ENCODE results near the gene ARHGAP4.

DNA sequence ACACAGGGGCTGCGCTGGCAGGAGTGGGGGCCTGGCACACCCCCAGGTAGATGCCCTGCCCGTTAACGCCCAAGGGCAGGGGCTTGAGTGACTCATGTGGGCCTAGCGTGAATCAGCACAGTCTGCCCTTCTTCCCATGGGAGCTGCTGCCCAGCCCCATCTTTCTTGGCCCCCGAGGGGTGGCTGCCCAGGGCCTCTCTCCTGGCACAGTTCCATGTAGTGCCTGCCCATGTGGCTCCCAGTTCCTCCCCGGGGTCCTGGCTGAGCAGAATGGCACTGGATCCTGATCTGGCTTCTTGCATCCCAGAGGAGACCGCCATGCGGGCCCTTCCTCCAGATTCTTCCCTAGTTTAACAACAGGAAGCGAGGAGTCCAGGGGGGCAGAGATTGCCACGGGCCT lies 23.7 kb downstream of the ARHGAP4 start:
- TF ChIP-seq TARDBP (IDR thresholded peaks at IDR 0.05) = no peak
- TF ChIP-seq ARNT (IDR thresholded peaks at IDR 0.05) = no peak

Data from HEK293T (cell line).